K562 (cell line): ENCODE results near the gene NFATC4. TPM values are rescaled to one million over a fixed set of nuclear protein-coding genes. Genes with fewer than 3 reads are reported as not detected.

ENCODE experiments used
- ATAC-seq: fragments of 200-7000 bp; cut with Tn5 transposase; 3 replicates; pipeline ENCODE4 v1.9.1; 2020; ENCODE audit warnings: moderate library complexity
- BruUV-seq: library from RNA; stranded (reverse); fragments of 400-500 nt; replicated peaks from 2 replicates; lab custom pipeline; 2021; lab: Mats Ljungman, UMichigan
- CTCF ChIA-PET: fragments of 300-600 bp; formaldehyde crosslinking; extraction: SDS; loops from one replicate; lab custom pipeline; 2021; ENCODE audit warnings: low intra/inter-chr PET ratio; lab: Yijun Ruan, JAX
- POLR2A ChIA-PET: fragments of 300-600, 350-650 bp; sonication (Branson Sonifier 250); formaldehyde crosslinking; extraction: SDS; loops from one replicate; lab custom pipeline; 2021; ENCODE audit warnings: antibody characterized with exemption, inconsistent platforms; lab: Yijun Ruan, JAX
- DNase-seq, 4 experiments: peaks; one replicate each; pipeline versions ENCODE4 v3.0.0 to v3.0.0-alpha.2; 2011 to 2018; ENCODE audit warnings: low spot score in 3 of 4, mixed read lengths in 3 of 4; ENCODE audit errors: extremely low read depth in 1 of 4
- FAIRE-seq: peaks from 2 replicates; lab custom pipeline; 2011; peaks lifted over from hg19 to GRCh38; lab: Jason Lieb, UNC
- H2AFZ ChIP-seq: 2 replicates; pipeline ENCODE4 v1.6.0; 2011; ENCODE audit warnings: low read depth, low read length, control low read depth, inconsistent platforms
- H3K27ac ChIP-seq: fragments of 200-600 bp; 3 replicates; pipeline ENCODE4 v1.8.0; 2011; ENCODE audit warnings: low read depth, mild to moderate bottlenecking, control low read depth, inconsistent platforms, low read length, moderate library complexity, mixed read lengths; ENCODE audit errors: extremely low read depth
- H3K27me3 ChIP-seq, 2 experiments: fragments of 300-600 bp in 1 of 2; 2 replicates in 1 of 2; 3 replicates in 1 of 2; pipeline versions ENCODE4 v1.6.0 to v1.8.0; 2011; ENCODE audit warnings: inconsistent platforms in 2 of 2, low read length in 2 of 2, mild to moderate bottlenecking in 1 of 2, mixed read lengths in 1 of 2, moderate library complexity in 1 of 2; ENCODE audit not compliant: control insufficient read depth in 2 of 2, insufficient read depth in 2 of 2
- H3K36me3 ChIP-seq: fragments of 300-600 bp; 3 replicates; pipeline ENCODE4 v1.8.0; 2011; ENCODE audit warnings: mild to moderate bottlenecking, low read length, inconsistent platforms; ENCODE audit not compliant: control insufficient read depth, insufficient read depth
- H3K4me1 ChIP-seq, 2 experiments: fragments of 200-600 bp in 1 of 2; replicated peaks in 1 of 2; 2 replicates in 1 of 2; 3 replicates in 1 of 2; pipeline versions ENCODE4 v1.5.1 to v1.8.0; 2011; ENCODE audit warnings: inconsistent platforms in 2 of 2, low read length in 2 of 2, mild to moderate bottlenecking in 1 of 2, mixed read lengths in 1 of 2, moderate library complexity in 1 of 2; ENCODE audit not compliant: control insufficient read depth in 2 of 2, insufficient read depth in 2 of 2
- H3K4me2 ChIP-seq: 2 replicates; pipeline ENCODE4 v1.6.1; 2011; ENCODE audit warnings: low read length, control low read depth, inconsistent platforms, mixed read lengths; ENCODE audit not compliant: insufficient read depth
- H3K4me3 ChIP-seq: fragments of 200-600 bp; sonication (generic), shearing (Covaris generic); 2 replicates; pipeline ENCODE4 v1.5.1; 2016; ENCODE audit warnings: control low read depth, inconsistent platforms
- H3K79me2 ChIP-seq: fragments of 200-600 bp; 3 replicates; pipeline ENCODE4 v1.8.0; 2011; ENCODE audit warnings: low read length, inconsistent platforms; ENCODE audit not compliant: control insufficient read depth, insufficient read depth
- H3K9ac ChIP-seq, 2 experiments: 2 replicates each; pipeline versions ENCODE4 v1.6.0 to v1.6.1; 2011; ENCODE audit warnings: low read depth in 2 of 2, low read length in 2 of 2, control low read depth in 1 of 2, inconsistent platforms in 1 of 2, mild to moderate bottlenecking in 1 of 2, mixed read lengths in 1 of 2; ENCODE audit not compliant: insufficient read depth in 1 of 2
- H3K9me1 ChIP-seq: one replicate; pipeline ENCODE4 v1.6.0; 2011; ENCODE audit warnings: inconsistent platforms, mild to moderate bottlenecking, low read length, moderate library complexity; ENCODE audit not compliant: control insufficient read depth, insufficient read depth
- H3K9me3 ChIP-seq: replicated peaks from 2 replicates; pipeline ENCODE4 v1.5.1; 2011; ENCODE audit warnings: low read depth, low read length, inconsistent platforms; ENCODE audit not compliant: control insufficient read depth, insufficient read depth
- H4K20me1 ChIP-seq: replicated peaks from 2 replicates; pipeline ENCODE4 v1.6.1; 2011; ENCODE audit warnings: low read length, inconsistent platforms, mixed read lengths; ENCODE audit not compliant: control insufficient read depth, insufficient read depth
- BRF1 ChIP-seq: IDR thresholded peaks from 3 replicates; pipeline ENCODE4 v1.6.1; 2011; ENCODE audit warnings: borderline replicate concordance, mild to moderate bottlenecking; ENCODE audit not compliant: insufficient read length; ENCODE audit errors: extremely low read depth
- DNMT1 ChIP-seq: fragments of 450-650 bp; IDR thresholded peaks from 2 replicates; pipeline ENCODE4 v1.6.1; 2016; ENCODE audit warnings: antibody characterized with exemption, mild to moderate bottlenecking
- GTF2B ChIP-seq: IDR thresholded peaks from 2 replicates; pipeline ENCODE4 v1.6.1; 2011; ENCODE audit not compliant: insufficient read length; ENCODE audit errors: extremely low read depth
- KDM5B ChIP-seq: fragments of 200-600 bp; sonication (generic); IDR thresholded peaks from 2 replicates; pipeline ENCODE4 v1.6.1; 2012; ENCODE audit warnings: low read depth, mild to moderate bottlenecking, moderate library complexity, low read length, control low read depth, inconsistent platforms; ENCODE audit not compliant: insufficient replicate concordance
- MED1 ChIP-seq: sonication (generic); formaldehyde crosslinking; IDR thresholded peaks from 2 replicates; pipeline ENCODE4 v1.8.1; 2023; ENCODE audit warnings: missing genetic modification reagents, borderline replicate concordance
- RBM34 ChIP-seq: fragments of 200-400 bp; formaldehyde crosslinking; IDR thresholded peaks from 2 replicates; pipeline ENCODE4 v1.6.1; 2018; ENCODE audit warnings: low read length, borderline replicate concordance; ENCODE audit not compliant: insufficient read depth
- TAF9B ChIP-seq: fragments of 450-650 bp; IDR thresholded peaks from 2 replicates; pipeline ENCODE4 v1.6.1; 2018; ENCODE audit warnings: mild to moderate bottlenecking; ENCODE audit not compliant: partially characterized antibody
- ZBTB7A ChIP-seq: IDR thresholded peaks from 2 replicates; pipeline ENCODE4 v1.6.1; 2011; ENCODE audit warnings: low read depth, mild to moderate bottlenecking, low read length, moderate library complexity, borderline replicate concordance; ENCODE audit not compliant: control insufficient read depth
- ZFP36 ChIP-seq: fragments of 150-350 bp; IDR thresholded peaks from 2 replicates; pipeline ENCODE4 v1.6.1; 2018; ENCODE audit warnings: low read length, low read depth; ENCODE audit not compliant: partially characterized antibody
- ZKSCAN1 ChIP-seq: fragments of 150-350 bp; IDR thresholded peaks from 2 replicates; pipeline ENCODE4 v1.6.1; 2016; ENCODE audit warnings: low read depth, low read length
- WGBS: fragments of 100-300 bp; shearing (Covaris generic); methylation state at CpG from one replicate; pipeline ENCODE4 v1.1.6; 2016; ENCODE audit warnings: low coverage, mixed read lengths; ENCODE audit not compliant: insufficient coverage; ENCODE audit errors: missing lambda C conversion rate; 5-methylcytosine and 5-hydroxymethylcytosine counted together
- in situ Hi-C: fragments of 300-500 bp; cut with MboI; formaldehyde crosslinking; loops from 4 replicates; pipeline ENCODE4 v1.15.0; 2018; ENCODE audit warnings: inconsistent platforms, mixed read lengths
- intact Hi-C: fragments of 100-400 bp; cut with micrococcal nuclease; formaldehyde crosslinking; loops from 2 replicates; pipeline ENCODE4 v1.14.2; 2022
- polyA plus RNA-seq, 8 experiments: library from polyadenylated mRNA; depleted of rRNA in 4 of 8; stranded (reverse) in 5 of 8; unstranded in 3 of 8; fragments of >200 nt; fragmentation: Nextera tagmentation in 2 of 8; fragmentation: Illumina TruSeq in 1 of 8; extraction: Ambion mirVana in 2 of 8; extraction: Trizol in 1 of 8; gene quantifications; 2 replicates each; pipeline versions ENCODE4 v1.2.1 to v1.2.3, GENCODE V29; 2011 to 2014; ENCODE audit warnings: inconsistent platforms in 1 of 8, missing spikeins in 1 of 8
- total RNA-seq, 7 experiments: library from RNA; depleted of rRNA in 6 of 7; stranded (reverse); fragments of >200 nt in 6 of 7; fragmentation: Illumina TruSeq in 2 of 7; extraction: Trizol in 2 of 7; gene quantifications; 2 replicates each; pipeline versions ENCODE4 v1.2.1 to v1.2.3, GENCODE V29; 2011 to 2021; ENCODE audit warnings: low replicate concordance in 1 of 7
- TF ChIP-seq, protein P1 (sequence below), 2 experiments: fragments of 150-350 bp in 1 of 2; IDR thresholded peaks; 2 replicates each; pipeline ENCODE4 v1.6.1; 2012 to 2016; ENCODE audit warnings: low read depth in 2 of 2, low read length in 2 of 2, mild to moderate bottlenecking in 1 of 2, moderate library complexity in 1 of 2
- TF ChIP-seq, protein P2 (sequence below): fragments of 450-650 bp; IDR thresholded peaks from 2 replicates; pipeline ENCODE4 v1.6.1; 2016; ENCODE audit warnings: antibody characterized with exemption
- TF ChIP-seq, protein P3 (sequence below): fragments of 200-400 bp; formaldehyde crosslinking; IDR thresholded peaks from 2 replicates; pipeline ENCODE4 v1.6.1; 2017; ENCODE audit warnings: mild to moderate bottlenecking, low read depth, low read length, moderate library complexity

Gene NFATC4
- total and polyA plus RNA-seq, 9 of the 15 experiments (the other 6 are each of a cell fraction or from before 2014, with no cell fraction given), result 0.25 to 3.8 (median 0.78) TPM; not detected in 1

- no peak overlapping the region for H2AFZ ChIP-seq
- CTCF ChIA-PET, result no interaction called here
- no peaks in the 10 kb centered on the region for H3K9me1 ChIP-seq
- intact Hi-C loops, result no loop called here
- no peak for DNase-seq
- no peaks in the 10 kb centered on the region for H3K36me3 ChIP-seq
- H3K79me2 ChIP-seq, result no peaks in the 10 kb centered on the region
- no peak overlapping the region for H3K4me3 ChIP-seq
- no peak overlapping the region for H3K27ac ChIP-seq
- in situ Hi-C loops, result no loop called here
- ATAC-seq, result no peak
- H3K4me2 ChIP-seq, result no peak overlapping the region
- POLR2A ChIA-PET, result no interaction called here
- no peaks in the 10 kb centered on the region for H3K27me3 ChIP-seq
- no peak for TF ChIP-seq RBM34
- TF ChIP-seq, protein P1, sequence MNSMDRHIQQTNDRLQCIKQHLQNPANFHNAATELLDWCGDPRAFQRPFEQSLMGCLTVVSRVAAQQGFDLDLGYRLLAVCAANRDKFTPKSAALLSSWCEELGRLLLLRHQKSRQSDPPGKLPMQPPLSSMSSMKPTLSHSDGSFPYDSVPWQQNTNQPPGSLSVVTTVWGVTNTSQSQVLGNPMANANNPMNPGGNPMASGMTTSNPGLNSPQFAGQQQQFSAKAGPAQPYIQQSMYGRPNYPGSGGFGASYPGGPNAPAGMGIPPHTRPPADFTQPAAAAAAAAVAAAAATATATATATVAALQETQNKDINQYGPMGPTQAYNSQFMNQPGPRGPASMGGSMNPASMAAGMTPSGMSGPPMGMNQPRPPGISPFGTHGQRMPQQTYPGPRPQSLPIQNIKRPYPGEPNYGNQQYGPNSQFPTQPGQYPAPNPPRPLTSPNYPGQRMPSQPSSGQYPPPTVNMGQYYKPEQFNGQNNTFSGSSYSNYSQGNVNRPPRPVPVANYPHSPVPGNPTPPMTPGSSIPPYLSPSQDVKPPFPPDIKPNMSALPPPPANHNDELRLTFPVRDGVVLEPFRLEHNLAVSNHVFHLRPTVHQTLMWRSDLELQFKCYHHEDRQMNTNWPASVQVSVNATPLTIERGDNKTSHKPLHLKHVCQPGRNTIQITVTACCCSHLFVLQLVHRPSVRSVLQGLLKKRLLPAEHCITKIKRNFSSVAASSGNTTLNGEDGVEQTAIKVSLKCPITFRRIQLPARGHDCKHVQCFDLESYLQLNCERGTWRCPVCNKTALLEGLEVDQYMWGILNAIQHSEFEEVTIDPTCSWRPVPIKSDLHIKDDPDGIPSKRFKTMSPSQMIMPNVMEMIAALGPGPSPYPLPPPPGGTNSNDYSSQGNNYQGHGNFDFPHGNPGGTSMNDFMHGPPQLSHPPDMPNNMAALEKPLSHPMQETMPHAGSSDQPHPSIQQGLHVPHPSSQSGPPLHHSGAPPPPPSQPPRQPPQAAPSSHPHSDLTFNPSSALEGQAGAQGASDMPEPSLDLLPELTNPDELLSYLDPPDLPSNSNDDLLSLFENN (IDR thresholded peaks at IDR 0.05; ENCODE audit: low read depth in 2 of 2, low read length in 2 of 2), result no peak
- TF ChIP-seq, protein P2, sequence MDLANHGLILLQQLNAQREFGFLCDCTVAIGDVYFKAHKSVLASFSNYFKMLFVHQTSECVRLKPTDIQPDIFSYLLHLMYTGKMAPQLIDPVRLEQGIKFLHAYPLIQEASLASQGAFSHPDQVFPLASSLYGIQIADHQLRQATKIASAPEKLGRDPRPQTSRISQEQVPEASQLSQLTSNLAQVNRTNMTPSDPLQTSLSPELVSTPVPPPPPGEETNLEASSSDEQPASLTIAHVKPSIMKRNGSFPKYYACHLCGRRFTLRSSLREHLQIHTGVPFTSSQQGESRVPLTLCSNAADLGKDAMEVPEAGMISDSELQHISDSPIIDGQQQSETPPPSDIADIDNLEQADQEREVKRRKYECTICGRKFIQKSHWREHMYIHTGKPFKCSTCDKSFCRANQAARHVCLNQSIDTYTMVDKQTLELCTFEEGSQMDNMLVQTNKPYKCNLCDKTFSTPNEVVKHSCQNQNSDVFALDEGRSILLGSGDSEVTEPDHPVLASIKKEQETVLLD, result no peak
- TF ChIP-seq TAF9B, result no peak
- TF ChIP-seq DNMT1, result no peak
- no peak for TF ChIP-seq BRF1
- TF ChIP-seq, protein P3, sequence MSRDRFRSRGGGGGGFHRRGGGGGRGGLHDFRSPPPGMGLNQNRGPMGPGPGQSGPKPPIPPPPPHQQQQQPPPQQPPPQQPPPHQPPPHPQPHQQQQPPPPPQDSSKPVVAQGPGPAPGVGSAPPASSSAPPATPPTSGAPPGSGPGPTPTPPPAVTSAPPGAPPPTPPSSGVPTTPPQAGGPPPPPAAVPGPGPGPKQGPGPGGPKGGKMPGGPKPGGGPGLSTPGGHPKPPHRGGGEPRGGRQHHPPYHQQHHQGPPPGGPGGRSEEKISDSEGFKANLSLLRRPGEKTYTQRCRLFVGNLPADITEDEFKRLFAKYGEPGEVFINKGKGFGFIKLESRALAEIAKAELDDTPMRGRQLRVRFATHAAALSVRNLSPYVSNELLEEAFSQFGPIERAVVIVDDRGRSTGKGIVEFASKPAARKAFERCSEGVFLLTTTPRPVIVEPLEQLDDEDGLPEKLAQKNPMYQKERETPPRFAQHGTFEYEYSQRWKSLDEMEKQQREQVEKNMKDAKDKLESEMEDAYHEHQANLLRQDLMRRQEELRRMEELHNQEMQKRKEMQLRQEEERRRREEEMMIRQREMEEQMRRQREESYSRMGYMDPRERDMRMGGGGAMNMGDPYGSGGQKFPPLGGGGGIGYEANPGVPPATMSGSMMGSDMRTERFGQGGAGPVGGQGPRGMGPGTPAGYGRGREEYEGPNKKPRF, result no peak
- no peak for TF ChIP-seq KDM5B
- TF ChIP-seq ZBTB7A, result no peak
- TF ChIP-seq MED1 (CRISPR knock-in tag), result no peak
- no peak for TF ChIP-seq GTF2B
- TF ChIP-seq ZFP36, result no peak
- no peak for TF ChIP-seq ZKSCAN1
- peaks cover 12 to 29% of the 10 kb centered on the region in 2 experiments; a peak in 4 of 5 replicates for H3K4me1 ChIP-seq
- BruUV-seq, result no TSS peak
- no peaks in the 10 kb centered on the region; the same call in 1 of the 2 replicates for H3K9me3 ChIP-seq
- FAIRE-seq, result no peak
- H4K20me1 ChIP-seq, result no peaks in the 10 kb centered on the region
- no peak overlapping the region for H3K9ac ChIP-seq
- WGBS, result 57% methylated on average over 3 of the region's 5 CpGs
Observed at GRCh38 chr14:24363401-24363800, 4.6 kb upstream of the NFATC4 start.
